Spleen (tissue), 7 donors: ENCODE results near the gene HOXA10.

Source experiments
- CTCF ChIP-seq, 11 experiments: fragments of 200-600 bp in 7 of 11; fragments of 450-650 bp in 4 of 11; sonication (generic) in 4 of 11; IDR thresholded peaks in 8 of 11; conservative IDR thresholded peaks in 3 of 11; 1 replicate in 7 of 11; 2 replicates in 4 of 11; pipeline versions ENCODE4 v1.4.0 to v1.8.0; 2016 to 2021; ENCODE audit warnings: antibody characterized with exemption in 11 of 11, inconsistent platforms in 4 of 11, mild to moderate bottlenecking in 1 of 11
- POLR2A ChIP-seq, 3 donors: fragments of 450-650 bp; IDR thresholded peaks; one replicate each; pipeline ENCODE4 v1.5.1; 2017; ENCODE audit warnings: antibody characterized with exemption in 3 of 3, mild to moderate bottlenecking in 1 of 3
- donor health status: DM: no; HTN: no; CAD: no; lungs with moderate emphysema.
- donor health status: DM: no; HTN: no; CAD: no.
- donor health status: DM: no; HTN: no; CAD: no.

- no peak for TF ChIP-seq POLR2A (IDR thresholded peaks at IDR 0.05)
- peak in 1 of 11 experiments; percentile 8 for TF ChIP-seq CTCF (IDR thresholded peaks at IDR 0.05 in 8 of 11, conservative IDR thresholded peaks at IDR 0.05 in 3 of 11)
These were observed 34.9 kb upstream of the HOXA10 start for GRCh38 chr7:27208998-27209397.
